Transverse colon (tissue), 4 donors: ENCODE results near the gene KRTAP10-9. TPM values are rescaled to one million over a fixed set of nuclear protein-coding genes. Genes with fewer than 3 reads are reported as not detected.
"Not testable (repeated sequence)": the region's sequence is repeated elsewhere in the genome, so short reads cannot be mapped to it uniquely, and the experiment has no call there.

Source experiments
- DNase-seq: peaks from one replicate; pipeline ENCODE4 v3.0.0-alpha.2; 2019
- H3K27ac ChIP-seq, 4 donors: fragments of 200-600 bp; sonication (generic); 2 replicates each; pipeline ENCODE4 v1.5.1; 2016 to 2018; ENCODE audit warnings: inconsistent platforms in 4 of 4
- H3K27me3 ChIP-seq: fragments of 200-600 bp; sonication (generic); 2 replicates; pipeline ENCODE4 v1.5.1; 2017; ENCODE audit warnings: inconsistent platforms
- H3K36me3 ChIP-seq, 4 donors: fragments of 200-600 bp; sonication (generic); 2 replicates each; pipeline ENCODE4 v1.5.1; 2017 to 2019; ENCODE audit warnings: inconsistent platforms in 4 of 4
- H3K4me1 ChIP-seq, 4 donors: fragments of 200-600 bp; sonication (generic); 2 replicates each; pipeline ENCODE4 v1.5.1; 2017 to 2020; ENCODE audit warnings: inconsistent platforms in 4 of 4
- H3K4me3 ChIP-seq, 4 donors: fragments of 200-600 bp; sonication (generic); 1 replicate in 1 of 4; 2 replicates in 3 of 4; pipeline versions ENCODE4 v1.5.1 to v1.6.1; 2017 to 2019; ENCODE audit warnings: inconsistent platforms in 4 of 4
- H3K9me3 ChIP-seq, 2 donors: fragments of 200-600 bp; sonication (generic); 2 replicates each; pipeline ENCODE4 v1.5.1; 2017 to 2019; ENCODE audit warnings: inconsistent platforms in 2 of 2
- EP300 ChIP-seq: sonication (generic); formaldehyde crosslinking; IDR thresholded peaks from one replicate; pipeline ENCODE4 v1.6.1; 2017; ENCODE audit warnings: antibody characterized with exemption, low read depth
- POLR2A ChIP-seq: fragments of 450-650 bp; IDR thresholded peaks from one replicate; pipeline ENCODE4 v1.6.1; 2016; ENCODE audit warnings: antibody characterized with exemption, mild to moderate bottlenecking, moderate library complexity
- POLR2AphosphoS5 ChIP-seq, 3 donors: sonication (generic); formaldehyde crosslinking; IDR thresholded peaks; one replicate each; pipeline ENCODE4 v1.6.1; 2016; ENCODE audit warnings: antibody characterized with exemption in 3 of 3
- WGBS, 2 donors: methylation state at CpG; one replicate each; pipeline ENCODE4 v1.1.5; 2018; ENCODE audit warnings: low coverage in 1 of 2; 5-methylcytosine and 5-hydroxymethylcytosine counted together
- in situ Hi-C, 4 donors: fragments of 200-750 bp; cut with MboI; loops; one replicate each; pipeline versions ENCODE4 v1.15.0 to v1.15.1; 2017; ENCODE audit warnings: low sequenced_read_pairs in 3 of 4, low pct_ligation_motif_present in 1 of 4, low pct_unique_long_range_greater_than_20kb in 1 of 4
- intact Hi-C: fragments of 100-400 bp; cut with DNase I; formaldehyde crosslinking; loops from one replicate; pipeline ENCODE4 v1.15.1; 2023; ENCODE audit warnings: low total_unique reads
- total RNA-seq, 4 donors: library from RNA; depleted of rRNA; stranded (reverse); fragments of >200 nt; gene quantifications; one replicate each; pipeline ENCODE4 v1.1.0, GENCODE V29; 2016
- TF ChIP-seq, protein P1 (sequence below), 5 experiments: fragments of 200-600 bp in 3 of 5; fragments of 450-650 bp in 2 of 5; sonication (generic) in 3 of 5; IDR thresholded peaks; 1 replicate in 2 of 5; 2 replicates in 3 of 5; pipeline ENCODE4 v1.5.1; 2016 to 2017; ENCODE audit warnings: antibody characterized with exemption in 5 of 5, inconsistent platforms in 3 of 5, mild to moderate bottlenecking in 2 of 5, moderate library complexity in 1 of 5

The KRTAP10-9 gene
- total RNA-seq, 4 donors from 2014 or later: not detected

DNA sequence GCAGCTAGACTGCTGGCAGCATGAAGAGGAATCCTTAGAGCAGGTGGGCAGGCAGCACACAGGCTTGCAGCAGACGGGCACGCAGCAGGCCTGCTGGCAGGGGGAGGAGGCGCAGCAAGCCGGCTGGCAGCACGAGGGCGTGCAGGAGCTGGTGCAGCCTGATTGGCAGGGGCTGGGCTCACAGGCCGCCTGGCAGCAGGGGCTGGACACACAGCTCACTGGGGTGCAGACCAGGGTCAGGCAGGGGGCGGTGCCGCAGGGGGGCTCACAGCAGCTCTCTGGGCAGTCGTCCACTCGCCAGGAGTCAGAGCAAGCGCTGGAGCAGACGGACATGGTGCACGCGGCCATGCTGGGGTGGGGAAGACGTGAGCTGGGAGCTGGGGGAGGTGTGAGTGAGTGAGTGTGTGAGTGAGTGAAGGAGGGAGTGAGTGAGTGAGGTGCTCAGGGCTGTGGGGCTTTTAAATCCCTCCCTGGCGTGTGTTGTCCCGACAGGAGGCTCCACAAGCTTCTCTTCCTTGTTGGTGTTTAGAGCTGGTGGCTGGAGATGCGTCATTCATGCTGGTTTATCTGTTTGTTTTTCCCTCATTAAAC lies 46.6 kb upstream of the KRTAP10-9 start, which contains the start of gene KRTAP10-5:
TSS of gene KRTAP10-5 (minus strand) at position 374 of the 591 bp plus-strand sequence. CDS start at position 348, 26 bp downstream.
- DNase-seq, intact Hi-C loops: not testable (repeated sequence)
- TF ChIP-seq, protein P1, sequence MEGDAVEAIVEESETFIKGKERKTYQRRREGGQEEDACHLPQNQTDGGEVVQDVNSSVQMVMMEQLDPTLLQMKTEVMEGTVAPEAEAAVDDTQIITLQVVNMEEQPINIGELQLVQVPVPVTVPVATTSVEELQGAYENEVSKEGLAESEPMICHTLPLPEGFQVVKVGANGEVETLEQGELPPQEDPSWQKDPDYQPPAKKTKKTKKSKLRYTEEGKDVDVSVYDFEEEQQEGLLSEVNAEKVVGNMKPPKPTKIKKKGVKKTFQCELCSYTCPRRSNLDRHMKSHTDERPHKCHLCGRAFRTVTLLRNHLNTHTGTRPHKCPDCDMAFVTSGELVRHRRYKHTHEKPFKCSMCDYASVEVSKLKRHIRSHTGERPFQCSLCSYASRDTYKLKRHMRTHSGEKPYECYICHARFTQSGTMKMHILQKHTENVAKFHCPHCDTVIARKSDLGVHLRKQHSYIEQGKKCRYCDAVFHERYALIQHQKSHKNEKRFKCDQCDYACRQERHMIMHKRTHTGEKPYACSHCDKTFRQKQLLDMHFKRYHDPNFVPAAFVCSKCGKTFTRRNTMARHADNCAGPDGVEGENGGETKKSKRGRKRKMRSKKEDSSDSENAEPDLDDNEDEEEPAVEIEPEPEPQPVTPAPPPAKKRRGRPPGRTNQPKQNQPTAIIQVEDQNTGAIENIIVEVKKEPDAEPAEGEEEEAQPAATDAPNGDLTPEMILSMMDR (IDR thresholded peaks at IDR 0.05): peak in 1 of 5 experiments; percentile 9

DNA sequence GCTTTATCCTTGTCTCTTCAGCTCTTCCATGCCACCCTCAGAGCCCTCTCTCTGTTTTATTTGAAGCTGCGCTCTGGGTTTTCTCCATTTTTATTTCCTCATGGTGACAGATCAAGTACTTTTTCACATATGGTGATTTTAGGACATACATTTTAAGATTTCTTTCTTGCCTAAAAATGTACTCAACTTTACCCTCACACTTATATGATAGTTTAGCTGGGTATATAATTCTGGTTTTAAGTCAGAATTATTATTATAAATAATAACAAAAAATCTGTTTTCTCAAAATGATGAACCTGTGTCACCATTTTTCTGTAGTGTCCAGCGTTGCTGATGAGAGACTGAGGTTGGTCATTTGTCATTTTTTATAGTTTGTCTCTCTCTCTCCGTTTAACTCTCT lies 45.7 kb upstream of the KRTAP10-9 start:
- in situ Hi-C loops: loop anchor here in 2 of 4 donors (25.0 kb wide), 1 partner anchor 106 kb away; the partner anchor contains the start of genes KRTAP10-12 (in 2 of the 2) and KRTAP12-1 (in 2 of the 2)
- Histone ChIP-seq H3K4me1 (no peaks in the 10 kb centered on the region), H3K27ac (no peak overlapping the region), H3K27me3 (peaks cover 13% of the 10 kb centered on the region), H3K36me3 (no peaks in the 10 kb centered on the region), H3K4me3 (no peak overlapping the region), H3K9me3 (peaks cover 9 to 12% of the 10 kb centered on the region in 2 donors)
- WGBS, 2 donors: 76 to 79% methylated on average over 3 of the region's 3 CpGs
- no peak for DNase-seq
- TF ChIP-seq EP300 (no peak), POLR2A (no peak), POLR2AphosphoS5 (IDR thresholded peaks at IDR 0.05) (no peak)
- TF ChIP-seq, protein P1 (IDR thresholded peaks at IDR 0.05): no peak
- intact Hi-C loops: no loop called here

More for the DNA sequence above, 46.6 kb upstream of the KRTAP10-9 start, which contains the start of gene KRTAP10-5:
- in situ Hi-C loops: loop anchor here in 2 of 4 donors (25.0 kb wide), 1 partner anchor 107 kb away; the partner anchor contains the start of genes KRTAP10-12 (in 2 of the 2) and KRTAP12-1 (in 2 of the 2)
- not testable (repeated sequence) for H3K36me3 ChIP-seq, H3K27me3 ChIP-seq, H3K27ac ChIP-seq, H3K4me1 ChIP-seq, H3K4me3 ChIP-seq
- peaks cover 9 to 12% of the 10 kb centered on the region in 2 donors for H3K9me3 ChIP-seq
- WGBS, 2 donors: 20 to 30% methylated on average over 2 to 17 of the region's 19 CpGs

- Histone ChIP-seq H3K4me1 (no peaks in the 10 kb centered on the region), H3K27me3 (peaks cover 17% of the 10 kb centered on the region), H3K27ac (no peak overlapping the region), H3K9me3 (peaks cover 9 to 12% of the 10 kb centered on the region in 2 donors), H3K36me3 (no peaks in the 10 kb centered on the region), H3K4me3 (no peak overlapping the region)
- 75% methylated on average over 15 of the region's 15 CpGs; no CpG with 5 or more reads in 1 of the 2 donors for WGBS, 2 donors
- intact Hi-C loops (no loop called here), in situ Hi-C loops (loop anchor here in 2 of 4 donors (25.0 kb wide), 1 partner anchor 105 kb away; the partner anchor contains the start of genes KRTAP10-12 (in 2 of the 2) and KRTAP12-1 (in 2 of the 2))
- DNase-seq: no peak
- TF ChIP-seq EP300: no peak
- TF ChIP-seq POLR2A: no peak
- TF ChIP-seq, protein P1 (IDR thresholded peaks at IDR 0.05): no peak
- TF ChIP-seq POLR2AphosphoS5 (IDR thresholded peaks at IDR 0.05): no peak
These were observed 44.8 kb upstream of the KRTAP10-9 start for GRCh38 chr21:44582055-44582454.

DNA sequence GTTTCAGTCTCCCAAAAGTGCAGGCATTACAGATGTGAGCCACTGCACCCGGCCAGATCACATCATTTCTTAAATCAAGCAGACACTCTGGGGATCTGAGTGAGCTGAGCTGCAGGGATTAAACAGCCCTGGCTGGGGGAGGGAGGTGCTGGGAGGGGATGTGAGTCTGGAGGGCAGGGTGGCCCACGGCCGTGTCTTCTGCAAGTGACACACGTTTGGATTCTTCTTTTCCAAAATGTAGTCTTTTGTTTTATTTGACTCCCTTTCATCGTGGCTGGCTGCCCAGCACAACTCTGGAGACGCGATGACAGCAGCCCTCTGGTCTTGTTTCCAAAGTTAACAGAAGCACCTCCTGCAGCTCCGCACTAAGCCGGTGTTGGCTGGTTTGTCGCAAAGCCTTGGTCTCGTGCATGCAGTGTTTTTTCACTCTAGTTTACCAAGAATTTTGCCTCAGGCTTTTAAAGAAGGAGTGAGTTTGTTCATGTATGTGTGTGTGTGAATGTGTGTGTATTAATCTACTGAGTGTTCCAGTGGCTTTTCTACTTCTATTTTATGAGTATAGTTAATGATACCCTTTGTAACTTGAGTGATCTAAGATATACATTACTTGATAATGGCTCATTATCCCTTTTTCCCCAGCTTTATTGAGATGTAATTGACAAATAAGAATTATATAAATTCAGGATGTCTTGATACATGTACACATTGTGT lies 43.6 kb upstream of the KRTAP10-9 start:
- in situ Hi-C loops: loop anchor here in 2 of 4 donors (25.0 kb wide), 1 partner anchor 104 kb away; the partner anchor contains the start of genes KRTAP10-12 (in 2 of the 2) and KRTAP12-1 (in 2 of the 2)
- 41 to 61% methylated on average over 7 to 11 of the region's 11 CpGs for WGBS, 2 donors
- Histone ChIP-seq H3K4me3 (no peak overlapping the region), H3K9me3 (peaks cover 9 to 12% of the 10 kb centered on the region in 2 donors), H3K4me1 (no peaks in the 10 kb centered on the region), H3K27ac (no peak overlapping the region), H3K36me3 (no peaks in the 10 kb centered on the region), H3K27me3 (peaks cover 17% of the 10 kb centered on the region)
- TF ChIP-seq POLR2AphosphoS5 (IDR thresholded peaks at IDR 0.05) (no peak), POLR2A (no peak), EP300 (no peak)
- TF ChIP-seq, protein P1 (IDR thresholded peaks at IDR 0.05): no peak
- DNase-seq: no peak
- intact Hi-C loops: no loop called here
